Spleen (tissue), 7 donors: Measurements from ENCODE around the gene PGP.
"Not testable (repeated sequence)": the region's sequence is repeated elsewhere in the genome, so short reads cannot be mapped to it uniquely, and the experiment has no call there.

Experiments
- CTCF ChIP-seq, 11 experiments: fragments of 200-600 bp in 7 of 11; fragments of 450-650 bp in 4 of 11; sonication (generic) in 4 of 11; IDR thresholded peaks in 8 of 11; conservative IDR thresholded peaks in 3 of 11; 1 replicate in 7 of 11; 2 replicates in 4 of 11; pipeline versions ENCODE4 v1.4.0 to v1.8.0; 2016 to 2021; ENCODE audit warnings: antibody characterized with exemption in 11 of 11, inconsistent platforms in 4 of 11, mild to moderate bottlenecking in 1 of 11
- POLR2A ChIP-seq, 3 donors: fragments of 450-650 bp; IDR thresholded peaks; one replicate each; pipeline ENCODE4 v1.5.1; 2017; ENCODE audit warnings: antibody characterized with exemption in 3 of 3, mild to moderate bottlenecking in 1 of 3
- donor health status: DM: no; HTN: no; CAD: no; lungs with moderate emphysema.
- donor health status: DM: no; HTN: no; CAD: no.
- donor health status: DM: no; HTN: no; CAD: no.

DNA sequence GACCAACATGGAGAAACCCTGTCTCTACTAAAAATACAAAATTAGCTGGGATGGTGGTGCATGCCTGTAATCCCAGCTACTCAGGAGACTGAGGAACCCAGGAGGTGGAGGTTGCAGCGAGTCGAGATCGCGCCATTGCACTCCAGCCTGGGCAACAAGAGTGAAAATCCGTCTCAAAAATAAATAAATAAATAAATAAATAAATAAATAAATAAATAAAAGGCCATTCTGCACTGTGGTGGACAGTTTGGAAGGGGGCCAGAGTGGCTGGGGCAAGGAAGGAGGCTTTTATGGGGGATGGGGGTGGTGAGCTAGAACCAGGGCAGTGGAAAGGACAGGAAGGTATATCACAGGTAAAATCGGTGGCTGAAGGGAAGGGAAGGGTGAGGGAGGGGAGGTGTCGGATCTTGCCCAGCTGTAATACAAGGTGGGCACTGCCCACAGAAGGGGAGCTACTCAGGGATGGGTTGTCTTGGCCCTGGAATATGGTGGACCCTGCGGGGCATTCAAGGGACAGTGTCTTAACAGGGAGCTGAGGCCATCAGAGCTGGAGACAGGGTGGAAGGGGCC lies 11.4 kb downstream of the PGP start:
- not testable (repeated sequence) for TF ChIP-seq POLR2A (IDR thresholded peaks at IDR 0.05); CTCF (IDR thresholded peaks at IDR 0.05 in 8 of 11, conservative IDR thresholded peaks at IDR 0.05 in 3 of 11)
